Activated CD4-positive, alpha-beta T cell treated with anti-CD3 and anti-CD28 coated beads, Interleukin-2, amount 50 U/mL, for 24 hours (primary cell): Measurements from ENCODE around the gene ZNF783.
"Not testable (repeated sequence)": the region's sequence is repeated elsewhere in the genome, so short reads cannot be mapped to it uniquely, and the experiment has no call there.

Experiments used
- DNase-seq, 2 donors: peaks; one replicate each; pipeline ENCODE4 v3.0.0-alpha.2; 2020; ENCODE audit warnings: low read depth in 1 of 2, low spot score in 1 of 2

ZNF783 gene

DNA sequence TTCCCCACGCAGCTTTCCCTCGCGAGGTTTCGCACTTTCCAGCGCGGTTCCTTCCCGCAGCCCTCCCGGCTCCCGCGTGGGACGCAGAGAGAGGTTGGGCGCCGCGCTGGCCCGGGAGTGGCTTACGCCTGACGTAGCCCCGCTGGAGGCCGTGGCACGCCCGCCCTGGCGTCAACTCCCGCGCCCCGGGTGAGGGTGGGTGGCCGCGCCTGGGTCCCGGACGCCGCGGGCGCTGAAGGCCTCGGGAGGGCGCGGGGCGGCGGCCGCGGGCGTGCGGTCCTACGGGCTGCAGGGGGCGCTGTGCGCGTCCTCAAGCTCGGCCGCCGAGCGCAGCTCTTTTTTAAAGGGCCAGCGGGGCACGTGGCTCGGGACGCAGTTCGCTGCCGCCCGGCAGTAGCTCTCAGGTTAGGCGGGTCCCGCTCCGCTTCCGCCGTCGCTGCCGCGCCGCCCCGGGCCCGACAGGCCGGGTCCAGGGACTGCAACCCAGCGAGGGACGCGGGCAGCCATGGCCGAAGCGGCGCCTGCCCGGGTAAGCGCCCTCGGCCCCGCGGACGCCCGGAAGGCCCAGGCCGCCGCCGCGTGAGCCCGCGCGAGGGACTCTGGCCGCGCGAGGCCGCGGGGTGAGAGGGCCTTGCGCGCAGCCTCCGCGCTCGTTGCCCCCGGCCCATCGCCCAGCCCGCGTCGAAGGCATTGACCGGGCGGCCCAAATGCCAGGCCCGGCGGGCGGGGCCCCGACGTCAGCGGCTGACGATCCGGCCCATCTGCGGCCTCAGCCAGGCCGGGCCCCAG lies at the start of gene ZNF783:
ZNF783 (plus strand) TSS at position 368 of the 789 bp plus-strand sequence; CDS start at position 506, 138 bp downstream.
- peak; percentile 73 to 76 for DNase-seq

- no peak for DNase-seq
Observed at GRCh38 chr7:149214020-149214720, 47.8 kb upstream of the ZNF783 start.

DNA sequence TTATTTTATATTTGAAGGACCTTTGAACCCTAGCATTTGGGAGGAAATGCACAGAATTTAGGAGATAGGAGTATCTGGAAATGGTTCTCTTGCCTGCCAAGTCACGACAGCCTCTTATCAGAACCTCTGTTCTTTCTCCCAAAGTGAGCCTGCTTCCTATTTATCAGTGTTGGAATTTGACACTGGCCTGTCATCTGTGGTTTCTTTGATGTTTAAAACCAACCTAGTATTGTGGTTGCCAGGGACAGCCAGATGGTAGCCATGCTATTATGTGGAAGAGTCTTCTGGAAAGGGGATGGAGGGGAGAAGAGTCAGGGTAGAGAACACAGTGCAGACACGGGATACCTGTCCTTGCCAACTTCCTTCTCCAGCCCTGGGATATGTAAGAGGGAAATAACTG lies 45.6 kb upstream of the ZNF783 start:
- DNase-seq = no peak

- no peak for DNase-seq
Observed at GRCh38 chr7:149217570-149217969, 44.4 kb upstream of the ZNF783 start.

DNA sequence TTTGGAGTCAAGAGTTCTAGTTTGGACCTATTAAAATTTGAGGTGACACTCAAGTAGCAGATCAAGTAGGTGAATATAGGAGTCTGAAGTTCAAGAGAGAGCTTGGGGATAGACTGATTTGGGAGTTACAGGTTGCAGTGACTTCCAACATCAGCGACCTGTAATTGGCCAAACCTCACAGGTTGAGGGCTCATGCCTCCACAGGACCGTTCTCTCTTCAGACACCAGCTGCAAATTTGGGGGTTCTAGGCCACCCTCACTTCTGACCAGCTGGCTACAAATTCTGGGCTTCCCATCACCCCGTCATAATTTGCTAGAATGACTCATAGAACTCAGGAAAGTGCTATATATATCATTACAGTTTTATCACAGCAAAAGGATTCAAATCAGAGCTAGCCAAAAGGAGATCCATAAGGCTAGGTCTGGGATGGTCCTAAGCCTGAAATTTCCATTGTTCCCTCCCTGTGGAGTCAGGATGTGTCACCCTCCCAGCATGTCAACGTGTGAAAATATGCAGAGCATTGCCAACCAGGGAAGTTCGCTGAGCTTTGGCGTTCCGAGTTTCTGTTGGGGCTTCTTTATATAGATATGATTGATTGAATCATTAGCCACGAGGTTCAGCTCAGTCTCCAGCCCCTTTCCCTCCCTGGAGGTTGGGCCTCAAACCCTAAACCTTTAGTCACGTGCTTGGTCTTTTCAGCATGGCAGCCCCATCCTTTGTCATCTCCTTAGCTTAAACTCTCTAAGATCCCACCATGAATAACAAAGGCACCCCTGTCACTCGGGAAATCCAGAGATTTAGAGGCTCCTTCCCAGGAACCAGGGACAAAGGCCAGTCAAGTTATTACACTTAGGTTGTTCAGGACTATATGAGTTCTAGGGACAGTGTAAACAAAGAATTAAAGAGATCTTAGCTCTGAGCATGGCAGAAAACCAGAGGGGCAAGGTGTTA lies 43.3 kb upstream of the ZNF783 start:
- no peak for DNase-seq

DNA sequence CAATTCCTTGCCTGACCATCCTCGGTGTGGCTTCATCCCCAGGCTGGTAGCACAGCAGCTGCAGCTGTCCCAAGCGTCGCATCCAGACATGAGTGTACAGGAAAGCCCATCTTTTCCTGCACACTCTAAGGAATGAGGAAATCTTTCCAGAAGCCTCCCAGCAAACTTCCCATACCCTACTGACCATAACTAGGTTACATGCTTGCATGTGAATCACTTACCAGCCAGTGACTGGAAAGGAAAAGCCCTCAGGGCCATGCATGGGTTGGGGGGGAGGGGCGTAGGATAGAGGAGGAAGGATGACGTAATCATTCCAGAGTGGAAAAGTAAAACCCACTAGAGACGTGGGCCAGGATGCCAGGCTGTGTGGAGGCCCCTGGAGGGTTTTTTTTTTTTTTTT lies 41.5 kb upstream of the ZNF783 start:
- no peak for DNase-seq

DNA sequence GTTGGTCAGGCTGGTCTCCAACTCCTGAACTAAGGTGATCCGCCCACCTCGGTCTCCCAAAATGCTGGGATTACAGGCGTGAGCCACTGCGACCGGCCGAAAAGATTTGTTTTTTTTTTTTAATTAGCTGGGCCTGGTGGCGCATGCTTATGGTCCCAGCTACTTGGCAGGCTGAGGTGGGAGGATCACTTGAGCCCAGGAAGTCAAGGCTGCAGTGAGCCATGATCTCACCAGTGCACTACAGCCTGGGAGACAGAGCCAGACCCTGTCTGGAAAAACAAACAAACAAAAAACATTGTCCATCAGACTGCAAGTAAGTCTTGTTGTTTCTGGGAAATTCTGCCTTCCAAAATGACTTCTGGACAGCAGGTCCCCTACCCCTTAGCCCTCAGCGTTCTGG lies 38.8 kb upstream of the ZNF783 start:
- no peak for DNase-seq

DNA sequence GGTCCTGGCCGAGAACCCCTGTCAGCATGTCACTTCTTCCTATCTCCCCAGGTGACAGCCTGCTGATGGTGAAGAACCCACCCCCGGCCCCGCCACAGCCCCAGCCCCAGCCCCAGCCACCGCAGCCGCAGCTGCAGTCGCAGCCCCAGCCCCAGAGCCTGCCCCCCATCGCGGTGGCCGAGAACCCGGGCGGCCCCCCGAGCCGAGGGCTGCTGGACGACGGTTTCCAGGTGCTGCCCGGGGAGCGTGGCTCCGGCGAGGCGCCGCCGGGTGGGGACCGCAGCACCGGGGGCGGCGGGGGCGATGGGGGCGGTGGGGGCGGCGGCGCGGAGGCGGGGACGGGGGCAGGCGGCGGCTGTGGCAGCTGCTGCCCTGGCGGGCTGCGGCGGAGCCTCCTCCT lies 38.2 kb upstream of the ZNF783 start:
- DNase-seq = no peak

- no peak for DNase-seq
Observed at GRCh38 chr7:149224352-149224751, 37.6 kb upstream of the ZNF783 start.

DNA sequence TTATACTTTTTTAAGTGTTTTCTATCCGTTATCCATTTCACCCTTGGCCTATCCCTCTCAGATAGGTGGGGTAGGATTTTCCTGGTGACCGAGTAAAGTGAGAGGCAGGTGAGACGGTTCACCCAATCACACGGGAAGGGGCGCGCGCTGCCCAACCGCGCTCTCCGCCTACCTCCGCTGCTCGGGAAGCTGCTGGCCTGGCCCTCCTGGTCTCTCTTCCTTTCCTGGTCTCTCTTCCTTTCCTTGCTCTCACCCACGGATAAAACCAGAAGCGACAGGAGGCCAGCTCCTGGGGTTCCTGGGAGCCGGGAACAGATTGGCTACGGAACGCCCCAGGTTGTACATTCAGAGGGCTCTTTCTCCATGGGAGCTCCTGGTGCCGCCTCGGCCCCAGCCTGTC lies 36.9 kb upstream of the ZNF783 start:
- DNase-seq = no peak

GRCh38 chr7:149225656-149226055 lies 36.3 kb upstream of the ZNF783 start:
- no peak for DNase-seq

DNA sequence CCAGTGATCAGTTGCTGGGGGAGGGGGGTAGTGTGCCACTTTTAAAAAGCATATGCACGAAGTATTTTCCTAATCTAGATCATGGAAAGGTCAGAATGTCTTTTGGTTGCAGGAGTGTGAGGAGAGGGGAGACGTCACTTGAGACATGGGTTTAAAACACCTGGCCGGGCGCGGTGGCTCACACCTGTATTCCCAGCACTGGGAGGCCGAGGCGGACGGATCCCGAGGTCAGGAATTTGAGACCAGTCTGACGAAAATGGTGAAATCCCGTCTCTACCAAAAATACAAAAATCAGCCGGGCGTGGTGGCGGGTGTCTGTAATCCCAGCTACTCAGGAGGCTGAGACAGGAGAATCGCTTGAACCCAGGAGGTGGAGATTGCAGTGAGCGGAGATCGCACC lies 35.6 kb upstream of the ZNF783 start:
- DNase-seq = not testable (repeated sequence)

DNA sequence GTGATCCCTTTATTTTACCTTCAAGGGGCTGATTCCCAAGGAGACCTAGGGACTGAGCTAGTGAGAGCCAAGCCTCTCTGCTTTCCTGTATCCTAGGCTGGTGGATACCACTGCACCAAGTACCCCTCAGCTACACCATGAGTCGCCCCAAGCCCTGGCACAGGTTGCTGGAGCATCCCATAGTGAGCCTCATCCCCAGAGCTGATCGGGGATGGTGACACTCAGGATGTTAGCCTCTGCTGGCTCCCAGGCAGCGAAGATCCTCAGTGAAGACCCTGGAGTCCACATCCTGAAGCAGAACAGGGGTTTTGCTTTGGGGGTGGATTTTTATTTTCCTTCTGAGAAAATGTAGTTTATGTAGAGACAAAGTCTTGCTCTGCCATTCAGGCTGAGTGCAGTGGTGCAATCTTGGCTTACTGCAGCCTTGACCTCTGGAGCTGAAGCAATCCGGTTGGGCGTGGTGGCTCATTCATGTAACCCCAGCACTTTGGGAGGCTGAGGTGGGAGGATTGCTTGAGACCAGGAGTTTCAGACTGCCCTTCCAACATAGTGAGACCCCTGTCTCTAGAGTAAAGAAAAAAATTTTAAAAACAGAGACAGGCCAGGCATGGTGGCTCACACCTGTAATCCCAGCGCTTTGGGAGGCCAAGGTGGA lies 35.0 kb upstream of the ZNF783 start:
- no peak for DNase-seq

GRCh38 chr7:149228831-149229471 lies 33.0 kb upstream of the ZNF783 start:
- DNase-seq = no peak

- no peak for DNase-seq
Observed at GRCh38 chr7:149229526-149229925, 32.5 kb upstream of the ZNF783 start.

DNA sequence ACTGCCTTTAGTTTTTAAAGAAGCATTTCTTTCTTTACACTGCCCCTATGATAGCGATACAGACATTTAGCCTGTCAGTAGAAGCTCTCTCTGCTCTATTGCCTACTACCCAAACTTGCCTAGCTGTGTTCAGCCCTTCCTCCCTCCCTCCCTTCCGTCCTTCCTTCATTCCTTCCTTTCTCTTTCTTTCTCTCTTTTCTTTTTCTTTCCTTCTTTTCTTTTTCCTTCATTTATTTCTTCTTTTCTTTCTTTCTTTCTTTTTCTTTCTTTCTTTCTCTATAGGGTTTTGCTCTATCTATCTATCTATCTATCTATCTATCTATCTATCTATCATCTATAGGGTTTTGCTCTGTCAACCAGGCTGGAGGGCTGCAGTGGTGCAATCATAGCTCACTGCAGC lies 29.6 kb upstream of the ZNF783 start:
- DNase-seq = no peak

GRCh38 chr7:149233655-149234204 lies 28.3 kb upstream of the ZNF783 start:
- not testable (repeated sequence) for DNase-seq

- no peak for DNase-seq
Observed at GRCh38 chr7:149237502-149237901, 24.5 kb upstream of the ZNF783 start.

DNA sequence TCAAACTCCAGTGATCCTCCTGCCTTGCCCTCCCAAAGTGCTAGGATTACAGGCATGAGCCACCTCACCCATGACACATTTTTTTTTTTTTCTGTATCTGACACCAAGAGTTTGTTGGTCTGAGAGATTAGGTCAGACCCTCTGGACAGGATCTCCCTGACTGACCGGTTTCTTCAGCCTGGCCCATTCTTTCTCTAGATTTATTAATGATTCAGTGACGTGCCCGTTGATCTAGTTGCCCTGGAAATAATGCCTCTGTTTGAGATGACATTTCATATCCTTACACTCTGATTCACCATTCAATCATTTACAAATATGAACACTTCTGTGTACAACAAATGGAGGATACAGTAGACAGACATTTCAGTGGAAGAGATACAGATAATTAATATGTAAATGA lies 23.9 kb upstream of the ZNF783 start:
- no peak for DNase-seq
